Fibroblast of skin of right quadriceps (primary cell): ENCODE measurements around the gene CAPRIN2.
A peak's percentile ranks its signal among the peaks of the same experiment; 100 is the strongest.

Source experiments
- DNase-seq: peaks from one replicate; pipeline ENCODE4 v3.0.0-alpha.2; 2013

CAPRIN2 gene

GRCh38 chr12:30757316-30757715 is 2.6 kb upstream of the CAPRIN2 start:
- DNase-seq = no peak

- no peak for DNase-seq
These were observed 1.3 kb upstream of the CAPRIN2 start for GRCh38 chr12:30756074-30756473.

GRCh38 chr12:30755395-30755762 is 628 bp upstream of the CAPRIN2 start:
- no peak for DNase-seq

GRCh38 chr12:30754383-30754749 is 385 bp downstream of the CAPRIN2 start:
- DNase-seq = no peak

- DNase-seq = peak; percentile 34
These were observed 884 bp downstream of the CAPRIN2 start for GRCh38 chr12:30753751-30754382.

- peak; percentile 57 for DNase-seq
These were observed 1.5 kb downstream of the CAPRIN2 start for GRCh38 chr12:30753233-30753632.

GRCh38 chr12:30752255-30752654 is 2.5 kb downstream of the CAPRIN2 start:
- no peak for DNase-seq

GRCh38 chr12:30748147-30748546 is 6.6 kb downstream of the CAPRIN2 start:
- no peak for DNase-seq

- no peak for DNase-seq
These were observed 8.6 kb downstream of the CAPRIN2 start for GRCh38 chr12:30746190-30746589.

- DNase-seq = no peak
These were observed 10.4 kb downstream of the CAPRIN2 start for GRCh38 chr12:30744321-30744720.

- DNase-seq = no peak
These were observed 14.5 kb downstream of the CAPRIN2 start for GRCh38 chr12:30740274-30740673.

GRCh38 chr12:30739020-30739419 is 15.7 kb downstream of the CAPRIN2 start:
- DNase-seq = no peak

- DNase-seq = no peak
These were observed 21.7 kb downstream of the CAPRIN2 start for GRCh38 chr12:30732954-30733637.

GRCh38 chr12:30730011-30730410 is 24.7 kb downstream of the CAPRIN2 start:
- no peak for DNase-seq

- DNase-seq = no peak
These were observed 25.2 kb downstream of the CAPRIN2 start for GRCh38 chr12:30729547-30729946.

GRCh38 chr12:30726647-30727046 is 28.1 kb downstream of the CAPRIN2 start:
- DNase-seq = no peak

- DNase-seq = peak; percentile 89
These were observed 29.0 kb downstream of the CAPRIN2 start for GRCh38 chr12:30725739-30726138.

- peak; percentile 87 for DNase-seq
These were observed 35.7 kb downstream of the CAPRIN2 start for GRCh38 chr12:30719060-30719459.

- DNase-seq = no peak
These were observed 47.0 kb downstream of the CAPRIN2 start for GRCh38 chr12:30707613-30708342.

- DNase-seq = no peak
These were observed 48.3 kb downstream of the CAPRIN2 start for GRCh38 chr12:30706476-30706875.

GRCh38 chr12:30701056-30701455 is 53.7 kb downstream of the CAPRIN2 start:
- no peak for DNase-seq

GRCh38 chr12:30700216-30700900 is 54.4 kb downstream of the CAPRIN2 start:
- DNase-seq = no peak

- no peak for DNase-seq
These were observed 56.4 kb downstream of the CAPRIN2 start for GRCh38 chr12:30698346-30698745.

GRCh38 chr12:30696943-30697342 is 57.8 kb downstream of the CAPRIN2 start:
- no peak for DNase-seq
